Measurements from ENCODE around the gene SLC22A1.
"Not testable (repeated sequence)": the region's sequence is repeated elsewhere in the genome, so short reads cannot be mapped to it uniquely, and the experiment has no call there.

The SLC22A1 gene

GRCh38 chr6:160121558-160121957 lies at the start of gene SLC22A1:
SLC22A1 (plus strand) TSS chr6:160121815; CDS start chr6:160121936, 121 bp downstream.
- DNase-seq (ENCODE audit: low read depth in 2 of 2) = no peak

DNA sequence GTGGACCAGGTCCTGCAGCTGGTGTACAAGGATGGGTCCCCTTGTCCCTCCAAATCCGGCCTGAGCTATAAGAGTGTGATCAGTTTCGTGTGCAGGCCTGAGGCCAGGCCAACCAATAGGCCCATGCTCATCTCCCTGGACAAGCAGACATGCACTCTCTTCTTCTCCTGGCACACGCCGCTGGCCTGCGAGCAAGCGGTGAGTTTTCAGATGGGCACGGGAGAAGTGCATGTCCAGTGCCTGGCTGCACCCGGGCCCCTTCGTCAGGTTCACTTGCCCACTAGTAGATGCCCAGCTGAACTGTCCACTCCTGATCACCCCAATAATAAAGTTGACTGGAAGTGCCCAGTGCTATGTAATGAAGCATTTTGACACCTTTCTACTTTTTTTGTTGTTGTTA lies 48.3 kb upstream of the SLC22A1 start:
- DNase-seq (ENCODE audit: low read depth in 2 of 2) = no peak

DNA sequence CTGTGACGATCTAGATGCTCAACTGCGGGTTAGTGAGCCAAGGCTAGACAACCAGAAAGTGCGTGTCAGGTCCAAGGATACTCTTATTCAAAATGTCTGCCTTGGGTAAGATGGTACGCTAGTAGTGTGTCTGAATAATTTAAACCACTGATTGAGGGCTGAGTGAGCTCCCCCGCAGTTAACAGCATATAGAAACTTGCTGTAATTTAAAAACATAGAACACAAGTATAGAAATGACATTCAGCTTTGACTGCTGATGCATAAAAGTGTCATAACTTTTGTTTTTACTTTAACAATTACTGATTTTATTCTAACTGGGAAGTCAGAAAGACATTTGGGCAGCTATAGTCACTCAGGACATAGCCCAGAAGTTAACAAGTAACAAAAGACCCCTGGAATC lies 45.6 kb upstream of the SLC22A1 start:
- DNase-seq (ENCODE audit: low read depth in 2 of 2) = no peak

DNA sequence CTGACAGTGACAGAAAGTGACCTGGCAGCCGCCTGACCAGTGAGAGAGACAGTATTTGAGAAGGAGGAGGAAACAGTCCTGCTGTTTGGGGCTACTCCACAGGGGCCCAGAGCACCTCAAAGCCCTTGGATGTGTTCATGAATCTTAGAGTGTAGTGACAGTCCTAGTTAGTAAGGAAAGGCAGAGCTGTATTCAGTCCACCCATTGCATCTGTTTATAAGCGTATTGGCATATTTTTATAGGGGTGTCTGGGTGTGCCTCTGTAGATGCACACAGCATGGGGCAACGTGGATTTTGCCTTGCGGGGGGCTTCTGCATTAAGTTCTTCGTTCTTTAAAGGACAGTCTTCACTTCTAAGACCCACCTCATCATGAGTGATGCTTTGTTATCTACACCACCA lies 44.6 kb upstream of the SLC22A1 start:
- no peak for DNase-seq (ENCODE audit: low read depth in 2 of 2)

GRCh38 chr6:160077526-160077925 lies 44.1 kb upstream of the SLC22A1 start:
- DNase-seq (ENCODE audit: low read depth in 2 of 2) = no peak

DNA sequence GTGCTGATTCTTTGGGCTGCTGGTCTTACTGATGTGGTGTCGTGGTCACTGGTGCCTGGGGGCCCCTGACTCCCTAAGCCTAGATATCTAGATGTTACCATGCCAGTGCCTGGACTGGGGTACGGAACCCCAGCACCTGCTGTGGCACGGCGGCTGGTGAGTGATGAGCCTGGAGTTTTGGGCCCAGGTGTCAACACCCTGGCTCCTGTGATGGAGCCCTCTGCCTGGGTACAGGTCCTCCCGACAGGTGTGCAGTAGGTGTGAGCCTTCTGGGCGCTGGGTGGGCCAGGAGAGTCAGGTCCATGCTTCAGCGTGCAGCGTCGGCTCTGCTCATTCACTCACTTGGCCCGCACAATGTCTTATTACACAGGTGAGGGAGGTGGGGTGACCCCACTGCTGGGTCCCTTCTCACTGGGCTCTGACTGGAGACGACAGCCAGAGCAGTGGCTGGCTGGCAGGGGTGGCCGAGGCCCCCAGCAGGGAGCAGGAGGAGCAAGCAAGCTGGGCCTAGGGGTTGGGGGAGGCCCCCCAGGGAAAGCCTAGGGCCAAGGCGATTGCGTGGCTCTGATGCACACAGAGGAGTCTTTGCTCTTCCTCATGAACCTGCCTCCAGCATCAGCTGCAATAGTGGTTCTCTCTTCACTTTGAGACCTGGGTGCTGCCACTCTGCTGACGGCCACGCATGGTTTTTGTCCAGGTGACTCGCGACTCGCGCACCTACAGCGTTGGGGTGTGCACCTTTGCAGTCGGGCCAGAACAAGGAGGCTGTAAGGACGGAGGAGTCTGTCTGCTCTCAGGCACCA lies 42.5 kb upstream of the SLC22A1 start:
- DNase-seq (ENCODE audit: low read depth in 2 of 2) = no peak

GRCh38 chr6:160079686-160080043 lies 42.0 kb upstream of the SLC22A1 start:
- no peak for DNase-seq (ENCODE audit: low read depth in 2 of 2)

GRCh38 chr6:160080097-160080496 lies 41.5 kb upstream of the SLC22A1 start:
- DNase-seq (ENCODE audit: low read depth in 2 of 2) = no peak

- no peak for DNase-seq (ENCODE audit: low read depth in 2 of 2)
Observed at GRCh38 chr6:160081398-160081797, 40.2 kb upstream of the SLC22A1 start.

DNA sequence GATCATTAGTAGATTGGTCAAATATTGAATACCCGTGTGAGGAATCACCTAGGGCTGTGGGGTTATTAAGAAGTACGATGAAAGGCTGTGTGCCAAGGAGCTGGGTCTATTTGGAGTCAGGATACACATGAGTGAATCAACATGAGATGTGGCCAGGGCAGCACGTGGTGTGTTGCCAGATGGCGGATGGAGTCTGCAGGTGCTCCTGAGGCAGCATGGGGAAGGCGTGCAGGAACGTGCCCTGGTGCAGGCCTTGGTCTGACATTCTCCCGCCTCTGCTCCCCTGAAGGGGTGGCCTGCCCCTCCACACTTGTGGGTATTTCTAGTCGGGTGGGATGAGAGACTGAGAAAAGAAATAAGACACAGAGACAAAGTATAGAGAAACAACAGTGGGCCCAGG lies 39.0 kb upstream of the SLC22A1 start:
- no peak for DNase-seq (ENCODE audit: low read depth in 2 of 2)

DNA sequence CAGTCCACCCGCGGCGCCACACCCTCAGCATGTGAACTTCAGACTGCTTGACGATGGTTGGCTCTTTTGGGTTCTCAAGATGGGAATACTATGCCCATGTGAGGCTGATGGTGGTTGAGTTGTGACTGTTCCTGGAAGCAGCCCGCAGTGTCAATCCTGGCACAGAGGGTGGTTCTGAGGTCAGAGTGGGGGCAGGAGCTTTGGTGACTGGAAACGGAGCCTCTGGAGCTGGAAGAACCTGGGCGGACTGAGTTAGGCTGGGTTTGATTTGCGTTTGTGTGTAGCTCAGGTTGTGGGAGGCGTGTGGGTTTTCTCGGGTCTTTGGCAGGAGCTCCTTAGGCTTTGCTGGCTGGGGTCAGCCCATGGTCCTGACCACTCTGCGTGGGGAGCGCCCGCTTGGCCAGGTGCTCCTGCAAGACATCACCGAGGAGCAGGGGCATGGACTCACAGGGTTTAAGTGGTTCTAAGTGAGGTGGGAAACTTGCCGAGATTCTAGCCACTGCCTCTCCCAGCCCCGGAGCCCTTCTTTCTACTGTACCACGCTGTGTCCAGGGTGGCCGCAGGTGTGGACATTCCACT lies 37.3 kb upstream of the SLC22A1 start:
- no peak for DNase-seq (ENCODE audit: low read depth in 2 of 2)

DNA sequence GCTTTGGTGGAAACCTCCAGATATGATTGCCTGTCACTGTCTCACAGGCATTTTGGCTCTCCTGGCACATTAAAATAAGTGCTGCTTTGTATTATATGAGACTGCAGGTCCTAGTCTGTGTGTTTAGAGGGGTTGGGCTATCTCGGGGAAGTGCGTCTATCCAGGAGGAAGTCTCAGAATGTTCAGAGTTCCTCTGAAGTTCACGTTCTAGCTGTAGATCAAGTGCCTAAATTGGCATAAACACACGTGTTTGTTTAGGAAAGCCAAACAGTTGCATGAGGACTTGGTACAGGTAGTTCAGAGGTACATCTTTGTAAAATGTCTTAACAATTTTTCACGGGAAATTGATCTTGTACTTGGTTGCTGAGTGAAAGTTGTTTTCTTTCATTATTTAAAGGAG lies 36.4 kb upstream of the SLC22A1 start:
- no peak for DNase-seq (ENCODE audit: low read depth in 2 of 2)

GRCh38 chr6:160085713-160086505 lies 35.7 kb upstream of the SLC22A1 start:
- no peak for DNase-seq (ENCODE audit: low read depth in 2 of 2)

DNA sequence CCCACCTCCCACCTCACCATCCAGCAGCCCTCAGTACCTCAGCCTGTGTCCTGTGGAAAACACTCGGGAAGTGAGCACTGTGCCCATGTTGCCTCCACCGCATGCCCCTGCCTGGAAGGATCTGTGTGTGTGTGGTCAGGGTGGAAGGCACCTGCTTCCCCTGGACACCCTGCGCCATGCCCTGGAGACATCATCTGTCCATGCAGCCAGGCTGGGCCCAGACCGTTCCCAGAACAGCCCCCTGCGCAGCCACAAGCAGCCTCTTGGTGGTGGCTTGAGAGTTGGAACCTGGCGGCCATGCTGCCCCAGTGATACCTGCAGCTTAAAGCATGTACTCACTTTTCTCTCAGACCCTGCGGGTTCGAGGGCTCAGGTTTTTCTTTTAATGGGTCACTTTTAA lies 34.9 kb upstream of the SLC22A1 start:
- DNase-seq (ENCODE audit: low read depth in 2 of 2) = no peak

GRCh38 chr6:160088069-160088783 lies 33.4 kb upstream of the SLC22A1 start:
- DNase-seq (ENCODE audit: low read depth in 2 of 2) = no peak

DNA sequence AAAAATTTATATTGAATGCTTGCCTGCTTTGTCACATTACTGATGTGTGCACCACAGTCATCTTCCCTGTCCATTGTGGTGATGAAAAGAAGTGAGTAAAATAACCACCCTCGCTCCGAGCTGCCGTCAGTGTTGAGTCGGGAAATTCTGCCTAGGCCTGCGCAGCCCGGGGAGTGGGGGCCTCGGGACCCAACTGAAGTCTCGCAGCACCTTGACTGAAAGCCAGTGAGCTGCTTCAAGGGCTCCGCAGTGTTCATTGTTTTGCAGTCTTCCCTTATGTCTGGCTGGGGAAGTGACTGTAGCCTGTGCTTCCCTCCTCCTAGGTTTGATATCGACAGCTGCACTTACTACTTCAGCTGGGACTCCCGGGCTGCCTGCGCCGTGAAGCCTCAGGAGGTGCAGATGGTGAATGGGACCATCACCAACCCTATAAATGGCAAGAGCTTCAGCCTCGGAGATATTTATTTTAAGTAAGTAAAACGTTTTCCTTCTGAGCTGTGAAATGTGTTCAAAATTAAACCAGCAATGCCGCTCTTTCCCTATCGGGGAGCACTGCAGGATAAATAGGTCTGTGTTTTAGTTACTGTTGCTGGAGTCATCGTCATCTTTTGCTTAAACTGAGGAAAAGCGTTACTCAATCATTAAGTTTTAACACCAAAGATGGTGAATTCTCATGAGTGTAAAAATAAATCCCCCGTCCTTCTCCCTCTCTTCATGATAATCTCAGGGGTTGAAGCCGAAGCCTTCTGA lies 32.7 kb upstream of the SLC22A1 start:
- DNase-seq (ENCODE audit: low read depth in 2 of 2) = no peak

GRCh38 chr6:160089534-160089897 lies 32.1 kb upstream of the SLC22A1 start:
- no peak for DNase-seq (ENCODE audit: low read depth in 2 of 2)

GRCh38 chr6:160090442-160091239 lies 31.0 kb upstream of the SLC22A1 start:
- not testable (repeated sequence) for DNase-seq (ENCODE audit: low read depth in 2 of 2)

DNA sequence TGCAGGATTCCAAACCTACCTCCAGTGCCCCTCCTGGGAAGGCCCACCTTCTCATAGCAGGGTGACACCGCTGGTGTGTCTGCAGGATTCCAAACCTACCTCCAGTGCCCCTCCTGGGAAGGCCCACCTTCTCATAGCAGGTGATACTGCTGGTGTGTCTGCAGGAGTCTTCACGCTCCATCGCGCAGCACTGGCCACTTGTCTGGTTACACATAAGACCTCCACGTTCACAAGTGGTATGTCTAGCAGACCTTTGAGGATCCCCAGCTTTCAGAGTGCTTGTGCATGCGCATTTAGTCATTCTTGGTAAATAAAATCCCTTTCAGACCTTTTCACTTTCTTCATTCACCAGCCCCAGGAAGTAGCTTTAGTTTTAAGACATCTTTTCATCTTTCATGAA lies 29.4 kb upstream of the SLC22A1 start:
- DNase-seq (ENCODE audit: low read depth in 2 of 2) = not testable (repeated sequence)

- DNase-seq (ENCODE audit: low read depth in 2 of 2) = no peak
Observed at GRCh38 chr6:160092602-160093001, 29.0 kb upstream of the SLC22A1 start.

- no peak for DNase-seq (ENCODE audit: low read depth in 2 of 2)
Observed at GRCh38 chr6:160093061-160093460, 28.6 kb upstream of the SLC22A1 start.

Measured in stimulated activated CD4-positive, alpha-beta T cell treated with anti-CD3 and anti-CD28 coated beads, Interleukin-12 subunit alpha, Interleukin-12 subunit beta, amount 100 ng/mL, for 24 hours (primary cell).